HG03175 (cell line): ENCODE results near the gene STRN.
"Not testable (repeated sequence)": the region's sequence is repeated elsewhere in the genome, so short reads cannot be mapped to it uniquely, and the experiment has no call there.

ENCODE experiments used
- ATAC-seq: cut with Tn5 transposase; IDR thresholded peaks from one replicate; pipeline ENCODE4 v1.9.1; 2021; ENCODE audit warnings: mild to moderate bottlenecking, moderate library complexity; ENCODE audit not compliant: unreplicated experiment

STRN gene

DNA sequence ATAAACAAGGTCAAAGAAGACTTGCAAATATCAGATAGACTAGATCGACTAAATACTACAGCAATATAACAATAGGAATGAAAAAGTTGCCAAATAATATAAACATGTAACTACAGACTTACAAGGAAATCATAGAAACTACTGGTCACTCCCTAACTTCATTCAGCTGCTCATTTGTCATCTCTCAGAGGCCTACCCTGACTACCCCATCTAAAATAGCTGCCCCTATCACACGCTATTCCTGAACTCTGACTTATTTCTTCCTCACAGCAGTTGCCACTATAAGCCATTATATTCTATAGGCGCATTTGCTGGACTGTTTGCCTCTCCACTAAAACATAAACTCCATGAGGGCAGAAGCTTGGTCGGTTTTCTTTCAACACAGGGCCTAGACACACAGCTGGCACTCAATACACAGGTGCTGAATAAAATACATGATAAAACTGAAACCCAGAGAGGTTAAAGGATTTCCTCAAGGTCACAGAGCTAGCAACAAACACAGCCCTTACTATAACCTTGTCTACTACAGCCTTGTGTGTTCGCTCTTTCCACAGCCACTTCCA, 1.8 kb downstream of the STRN start:
- ATAC-seq = no peak

DNA sequence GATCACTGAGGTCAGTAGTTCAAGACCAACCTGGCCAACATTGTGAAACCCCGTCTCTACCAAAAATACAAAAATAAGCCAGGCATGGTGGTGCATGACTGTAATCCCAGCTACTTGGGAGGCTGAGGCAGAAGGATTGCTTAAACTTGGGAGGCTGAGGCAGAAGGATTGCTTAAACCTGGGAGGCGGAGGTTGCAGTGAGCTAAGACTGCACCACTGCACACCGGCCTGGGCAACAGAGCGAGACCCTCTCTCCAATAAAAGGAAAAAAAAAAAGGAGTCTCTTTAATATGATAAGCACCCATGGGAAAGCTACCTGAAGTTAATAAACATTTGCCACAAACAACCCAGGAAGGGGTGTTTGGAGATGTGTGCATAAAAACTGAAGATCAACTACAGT, 2.6 kb downstream of the STRN start:
- no peak for ATAC-seq

DNA sequence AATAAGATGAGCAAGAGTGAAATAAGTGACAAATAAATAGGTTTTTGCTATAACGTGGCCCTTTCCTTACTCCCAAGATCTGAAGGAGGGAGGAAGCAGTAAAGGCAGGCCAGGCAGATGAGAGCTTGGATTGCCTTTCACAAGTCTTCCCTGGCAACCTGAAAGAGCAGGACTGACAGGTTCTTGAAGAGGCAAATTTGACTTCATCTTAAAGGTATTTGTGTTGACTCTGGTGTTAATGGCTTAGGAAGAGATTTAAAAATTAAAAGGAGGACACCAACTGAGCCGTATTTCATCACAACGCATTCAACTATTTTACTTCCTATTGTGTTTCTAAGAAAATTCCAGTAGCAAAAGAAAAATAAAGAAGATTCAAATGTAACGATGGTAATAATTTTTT, 3.2 kb downstream of the STRN start:
- no peak for ATAC-seq

DNA sequence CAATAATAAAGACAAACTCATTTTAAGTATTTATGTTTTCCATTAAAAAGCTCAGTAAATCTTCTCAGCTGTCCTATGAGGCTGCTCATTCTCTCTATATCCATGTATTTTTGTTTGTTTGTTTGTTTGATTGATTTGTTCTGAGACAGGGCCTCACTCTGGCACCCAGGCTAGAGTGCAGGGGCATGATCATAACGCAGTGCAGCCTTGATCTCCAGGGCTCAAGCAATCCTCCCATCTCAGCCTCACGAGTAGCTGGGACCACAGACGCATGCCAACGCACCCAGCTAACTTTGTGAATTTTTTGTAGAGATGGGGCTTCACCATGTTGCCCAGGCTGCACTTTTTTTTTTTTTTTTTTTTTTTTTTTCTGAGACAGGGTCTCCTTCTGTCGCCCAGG, 5.6 kb downstream of the STRN start:
- ATAC-seq = no peak

DNA sequence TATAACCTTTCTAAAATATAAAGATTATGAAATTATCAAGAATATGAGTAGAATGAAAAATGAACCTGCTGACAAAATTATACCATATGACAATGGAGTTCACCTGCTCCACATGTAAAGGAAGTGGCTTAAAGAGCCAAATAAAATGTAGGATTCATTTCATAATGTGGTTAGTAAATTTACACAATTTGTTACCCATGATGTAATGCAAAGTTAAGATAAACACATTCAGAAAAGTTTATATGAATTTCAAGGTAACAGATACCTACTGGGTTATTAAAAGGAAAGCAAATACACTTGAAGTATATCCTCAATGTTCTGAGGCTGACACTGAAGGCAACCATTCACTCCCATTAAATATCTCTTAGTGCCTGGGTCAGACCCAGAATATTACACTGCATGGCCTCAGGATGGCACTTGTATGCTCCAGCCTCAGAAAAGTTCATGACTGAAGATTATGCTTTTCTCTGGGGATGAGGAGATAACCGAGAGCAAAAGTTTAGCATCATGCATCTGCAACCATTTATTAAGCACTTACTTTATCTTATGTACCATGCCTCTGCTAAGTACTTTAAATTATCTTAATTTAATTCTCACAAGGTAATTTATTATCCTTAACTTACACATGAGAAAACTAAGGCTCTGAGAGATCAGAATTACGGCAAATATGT, 6.2 kb downstream of the STRN start:
- no peak for ATAC-seq

DNA sequence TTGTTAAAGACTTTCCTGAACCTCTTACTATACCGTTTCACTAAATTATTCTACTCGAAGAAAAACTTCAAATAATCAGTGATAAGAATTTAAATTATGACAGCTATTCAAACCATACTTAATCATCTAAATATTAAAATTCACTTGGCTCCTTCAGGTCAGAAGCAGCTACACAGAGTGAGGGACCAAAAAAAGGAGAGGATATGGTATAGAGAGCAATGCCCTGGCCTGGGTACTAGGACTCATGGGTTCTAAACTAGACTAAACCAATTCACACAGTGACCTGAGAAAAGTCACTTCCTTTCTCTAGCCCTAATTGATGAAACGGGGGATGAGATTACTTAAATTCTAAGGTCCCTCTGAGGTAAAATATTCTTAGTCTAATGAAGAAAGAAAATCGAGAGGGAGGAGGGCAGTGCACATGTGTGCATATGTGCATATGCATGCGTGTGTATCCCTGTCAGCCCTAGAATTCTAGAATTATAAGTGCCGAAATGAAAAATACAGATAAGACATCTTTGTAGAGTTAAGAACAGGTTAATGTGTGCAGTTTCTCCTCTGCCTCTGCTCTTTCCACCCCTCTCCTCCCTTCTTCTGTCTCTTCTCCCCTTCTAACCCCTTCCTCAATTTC, 11.2 kb downstream of the STRN start:
- ATAC-seq = no peak

DNA sequence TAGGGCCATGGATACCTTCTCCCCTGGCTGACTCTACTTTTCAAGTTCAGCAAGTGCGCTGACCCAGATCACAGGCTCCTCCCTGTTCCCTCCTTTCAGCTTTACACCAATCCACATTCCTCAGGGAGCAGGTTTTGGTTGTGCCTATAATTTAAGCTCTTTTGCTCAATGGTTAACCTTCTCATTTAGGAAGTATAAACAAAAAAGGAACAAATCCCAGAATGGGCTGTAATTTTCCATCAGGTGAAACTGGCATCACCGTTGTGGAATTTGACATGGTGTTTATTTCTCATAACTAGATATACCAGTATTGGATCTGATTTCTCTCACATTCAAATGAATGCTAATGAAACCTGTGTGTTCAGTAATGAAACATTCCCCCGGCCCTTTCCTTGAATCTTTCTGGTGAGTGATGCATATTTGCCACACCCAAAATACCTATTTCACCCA, 13.6 kb downstream of the STRN start:
- ATAC-seq = no peak

DNA sequence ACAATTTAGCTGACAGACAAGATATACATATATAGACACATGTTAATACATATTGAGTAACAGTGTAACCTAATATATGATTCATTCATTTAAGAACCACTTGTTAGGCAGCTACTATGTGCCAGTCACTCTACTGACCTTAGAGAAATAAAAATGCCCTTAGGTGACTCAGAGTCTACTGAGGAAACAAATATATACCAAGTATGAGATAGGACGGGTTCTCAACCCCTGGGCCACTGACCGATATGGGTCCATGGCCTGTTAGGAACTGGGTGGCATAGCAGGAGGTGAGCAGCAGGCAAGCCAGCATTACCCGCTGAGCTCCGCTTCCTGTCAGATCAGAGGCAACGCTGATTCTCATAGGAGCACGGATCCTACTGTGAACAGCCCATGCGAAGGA, 14.8 kb downstream of the STRN start:
- no peak for ATAC-seq

DNA sequence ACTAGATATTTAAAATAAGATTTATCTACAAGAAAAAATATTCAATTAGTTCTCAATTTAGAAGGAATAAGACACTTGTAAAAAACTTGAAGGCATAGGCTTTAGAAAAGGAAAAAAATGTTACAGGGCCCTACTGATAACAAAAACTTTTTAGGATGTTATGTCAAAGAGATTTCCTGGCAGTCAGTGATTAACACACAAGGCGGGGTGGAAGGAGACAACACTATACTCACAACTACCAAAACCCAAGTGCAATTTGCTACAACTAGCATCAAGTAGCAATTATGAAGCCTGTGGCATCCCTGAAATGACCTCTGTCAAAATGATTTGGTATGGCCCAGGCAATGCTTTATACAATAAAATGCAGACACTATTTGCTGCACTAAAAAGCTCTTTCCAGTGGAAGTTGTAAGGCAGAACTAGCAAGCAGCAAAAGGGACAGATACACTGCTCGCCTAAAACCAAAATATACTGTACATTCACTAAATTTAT, 15.3 kb downstream of the STRN start:
- no peak for ATAC-seq

DNA sequence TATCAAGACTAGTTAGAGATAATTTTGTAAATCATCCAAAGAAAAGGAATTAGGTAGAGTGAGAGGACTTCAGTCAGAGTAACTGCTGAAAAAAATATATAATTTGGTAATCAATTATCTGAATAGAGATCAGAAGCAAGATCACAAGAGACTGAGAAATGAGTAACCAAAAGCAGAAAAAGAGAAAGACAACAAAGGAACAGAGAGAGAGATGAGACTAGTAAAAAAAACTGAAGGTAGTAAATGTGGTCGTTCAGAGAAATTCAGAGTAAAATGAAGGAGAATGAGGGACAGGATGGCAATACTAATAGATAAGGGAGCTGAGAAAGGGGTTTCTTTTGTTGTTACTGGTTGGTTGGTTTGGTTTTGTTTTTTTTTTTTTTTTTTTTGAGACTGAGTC, 16.5 kb downstream of the STRN start:
- no peak for ATAC-seq

DNA sequence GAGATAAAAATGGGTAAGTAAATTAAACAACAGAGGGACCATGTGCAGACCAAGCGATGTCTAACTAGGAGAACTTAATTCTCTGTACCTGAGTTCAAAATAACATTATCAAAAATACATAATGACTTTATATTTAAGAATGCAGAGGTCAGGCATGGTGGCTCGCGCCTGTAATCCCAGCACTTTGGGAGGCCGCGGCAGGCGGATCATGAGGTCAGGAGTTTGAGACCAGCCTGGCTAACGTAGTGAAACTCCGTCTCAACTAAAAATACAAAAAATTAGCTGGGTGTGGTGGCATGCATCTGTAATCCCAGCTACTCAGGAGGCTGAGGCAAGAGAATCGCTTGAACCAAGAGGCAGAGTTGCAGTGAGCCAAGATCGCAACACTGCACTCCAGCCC, 21.1 kb downstream of the STRN start:
- not testable (repeated sequence) for ATAC-seq

DNA sequence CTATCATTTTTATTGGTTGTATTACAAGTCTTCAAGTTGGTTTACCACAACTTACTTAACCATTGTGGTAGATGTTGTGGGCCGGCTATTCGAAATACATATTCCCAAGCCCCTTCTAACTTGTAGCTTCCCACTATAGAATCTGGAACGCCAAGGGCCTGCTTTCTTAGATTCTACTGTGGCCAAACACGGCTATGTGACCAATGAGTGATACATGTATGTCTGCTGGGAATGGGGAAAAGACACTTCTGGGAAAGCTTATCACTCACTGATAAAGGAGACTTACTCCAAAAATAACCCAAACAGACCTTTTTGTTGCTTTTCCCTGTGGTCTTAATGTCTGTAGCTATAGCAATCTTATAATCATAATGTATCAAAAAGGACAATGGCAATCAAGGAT, 24.5 kb downstream of the STRN start:
- ATAC-seq = no peak

DNA sequence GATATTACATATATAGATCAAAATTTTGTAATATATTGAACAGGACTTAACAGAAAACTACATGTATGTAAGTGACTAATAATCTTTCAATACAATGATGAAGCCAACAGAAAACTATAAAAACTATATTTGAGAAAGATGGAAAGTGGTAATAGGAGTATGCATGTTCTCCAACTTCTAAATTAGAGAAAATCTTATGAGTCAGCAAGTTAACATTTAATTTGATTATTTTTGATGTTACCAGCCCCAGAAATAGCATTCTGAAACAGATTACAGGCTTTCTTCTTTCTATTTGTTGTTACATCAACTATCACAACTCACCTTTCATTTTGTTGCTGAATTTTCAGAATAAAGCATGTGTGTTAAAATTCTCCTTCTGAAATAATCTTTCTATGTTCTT, 29.8 kb downstream of the STRN start:
- ATAC-seq = not testable (repeated sequence)

DNA sequence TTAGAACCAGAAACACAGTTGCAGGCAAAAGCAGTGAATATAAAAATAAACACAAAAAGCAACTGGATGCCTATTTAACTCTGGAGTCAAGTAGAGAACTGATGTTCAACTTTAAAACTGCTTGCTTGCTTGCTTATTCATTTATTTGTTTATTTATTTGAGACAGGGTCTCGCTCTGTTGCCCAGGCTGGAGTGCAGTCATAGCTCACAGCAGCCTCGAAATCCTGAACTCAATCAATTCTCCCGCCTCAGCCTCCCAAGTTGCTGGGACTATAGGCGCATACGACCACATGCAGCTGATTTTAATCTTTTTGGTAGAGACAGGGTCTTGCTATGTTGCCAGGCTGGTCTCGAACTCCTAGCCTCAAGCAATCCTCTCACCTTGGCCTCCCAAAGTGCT, 34.6 kb downstream of the STRN start:
- not testable (repeated sequence) for ATAC-seq

DNA sequence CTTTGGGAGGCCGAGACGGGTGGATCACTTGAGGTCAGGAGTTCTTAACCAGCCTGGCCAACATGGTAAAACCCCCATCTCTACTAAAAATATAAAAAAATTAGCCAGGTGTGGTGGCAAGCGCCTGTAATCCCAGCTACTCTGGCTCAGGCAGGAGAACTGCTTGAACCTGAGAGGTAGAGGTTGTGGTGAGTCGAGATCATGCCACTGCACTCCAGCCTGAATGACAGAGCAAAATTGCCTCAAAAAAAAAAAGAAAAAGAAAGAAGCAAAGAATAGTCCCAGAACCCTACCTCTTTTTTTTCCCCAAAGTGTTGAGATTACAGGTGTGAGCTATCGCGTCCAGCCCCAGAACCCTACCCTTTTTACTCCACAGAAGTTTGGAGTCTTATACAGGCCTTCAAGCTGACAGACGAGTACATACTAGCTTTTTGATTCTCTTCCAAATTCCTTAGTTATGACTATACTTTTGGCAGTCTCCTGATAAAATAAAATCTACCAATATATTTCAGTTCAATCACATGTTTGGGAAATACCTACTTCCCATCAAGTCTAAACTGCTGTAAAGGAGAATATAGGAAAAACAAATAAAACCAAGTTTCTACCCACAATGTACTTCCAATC, 35.4 kb downstream of the STRN start:
- not testable (repeated sequence) for ATAC-seq

DNA sequence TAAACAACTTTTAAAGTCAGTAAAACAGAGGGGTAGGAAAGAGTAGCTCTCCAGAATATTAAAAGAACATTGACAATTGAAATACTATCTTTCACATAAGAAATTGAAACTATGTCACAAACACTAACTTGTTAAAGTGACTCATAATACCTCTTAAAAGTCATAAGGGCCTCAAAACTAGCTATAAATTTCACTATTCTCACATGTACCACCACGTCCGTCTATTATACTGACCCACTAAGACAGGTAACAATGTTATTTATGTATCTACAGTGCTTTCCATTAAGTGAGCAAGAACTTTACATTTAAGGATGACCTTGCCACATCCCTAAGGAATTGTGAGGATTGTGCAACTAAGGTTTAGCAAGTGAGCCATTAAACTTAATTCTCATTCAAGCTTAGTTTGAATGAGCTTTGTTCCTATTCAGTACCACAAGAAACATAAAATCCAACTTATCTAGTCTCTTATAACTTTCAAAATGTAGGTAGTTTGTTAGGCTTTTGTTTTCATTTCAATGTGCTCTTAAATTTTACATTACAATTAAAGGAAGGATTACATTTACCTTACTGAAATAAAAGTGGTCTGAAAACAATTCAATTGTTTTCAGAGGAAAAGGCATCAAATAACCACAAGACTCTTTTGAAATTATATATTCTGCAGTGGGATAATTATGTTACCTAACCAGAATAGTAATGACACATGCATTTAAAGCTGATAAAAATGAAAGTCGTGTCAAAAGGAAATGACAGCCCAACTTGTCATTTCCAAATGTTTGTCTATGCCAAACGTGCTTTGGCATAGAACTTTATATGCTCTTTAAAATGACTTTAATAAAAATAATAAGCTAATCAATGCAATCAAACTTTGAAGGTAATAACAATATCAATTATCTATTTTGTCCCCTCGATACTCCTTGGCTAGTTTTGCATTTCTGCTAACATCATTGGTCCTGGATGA, 39.9 kb downstream of the STRN start:
- not testable (repeated sequence) for ATAC-seq

DNA sequence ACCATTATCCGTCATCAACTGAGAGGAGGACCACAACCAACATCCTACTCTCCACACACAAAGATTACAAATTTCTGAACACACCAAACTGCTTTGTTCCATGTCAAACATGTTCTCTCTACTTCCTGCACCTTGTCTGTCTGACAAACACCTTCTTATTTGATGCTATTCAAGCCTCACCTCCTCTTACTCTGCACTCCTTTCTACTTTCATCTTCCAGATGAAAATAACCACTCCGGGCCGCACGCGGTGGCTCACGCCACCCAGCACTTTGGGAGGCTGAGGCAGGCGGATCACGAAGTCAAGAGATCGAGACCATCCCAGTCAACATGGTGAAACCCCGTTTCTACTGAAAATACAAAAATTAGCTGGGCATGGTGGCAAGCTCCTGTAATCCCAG, 43.7 kb downstream of the STRN start:
- not testable (repeated sequence) for ATAC-seq

DNA sequence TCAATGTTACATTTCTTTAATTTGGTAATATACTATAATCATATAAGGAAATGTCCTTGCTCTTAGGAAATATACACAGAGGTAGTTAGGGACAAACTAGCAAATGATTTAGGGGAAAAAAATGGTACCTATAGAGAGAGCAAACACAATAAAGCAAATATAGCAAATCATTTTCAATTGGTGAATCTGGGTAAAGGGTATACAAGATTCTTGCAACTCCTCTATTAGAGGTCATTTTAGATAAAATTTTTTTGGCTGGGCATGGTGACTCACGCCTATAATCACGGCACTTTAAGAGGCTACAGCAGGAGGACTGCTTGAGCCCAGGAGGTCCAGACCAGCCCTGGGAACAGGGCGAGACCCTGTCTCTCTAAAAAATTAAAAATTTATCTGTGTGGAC, 44.4 kb downstream of the STRN start:
- no peak for ATAC-seq

DNA sequence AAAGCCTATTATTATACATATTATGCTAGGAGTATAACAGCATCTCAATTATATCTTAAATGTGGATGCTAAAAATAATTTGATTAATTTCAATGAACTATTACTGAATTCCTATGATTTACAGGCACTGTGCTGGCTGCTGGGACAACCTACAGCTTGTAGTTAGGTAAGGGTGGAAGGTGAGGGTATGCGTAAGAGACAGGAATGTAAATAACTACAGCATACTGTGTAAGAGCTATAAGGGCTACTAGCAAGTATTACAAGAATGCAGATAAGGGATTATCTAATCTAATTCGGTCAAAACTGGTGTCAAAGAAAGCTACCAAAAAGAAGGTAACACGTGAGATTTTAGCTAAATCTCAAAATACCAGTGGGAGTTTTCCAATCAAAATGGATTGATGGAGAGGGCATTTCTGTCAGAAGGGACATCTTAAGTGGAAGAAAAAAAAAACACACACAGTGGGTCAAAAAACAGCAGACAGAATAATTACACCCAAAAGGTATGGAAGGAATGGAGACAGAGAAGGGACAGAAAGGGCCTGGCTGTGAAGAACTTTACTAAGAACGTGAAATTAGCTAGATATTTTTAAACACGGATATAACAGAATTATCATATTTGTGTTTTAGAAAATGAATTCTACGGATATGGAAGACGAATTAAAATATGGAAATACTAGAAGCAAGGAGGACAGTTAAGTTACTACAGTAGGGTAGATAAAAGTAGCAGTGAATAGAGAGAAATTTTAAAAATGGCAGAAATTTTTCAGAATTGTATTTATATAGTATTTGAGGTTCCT, 47.1 kb downstream of the STRN start:
- no peak for ATAC-seq

DNA sequence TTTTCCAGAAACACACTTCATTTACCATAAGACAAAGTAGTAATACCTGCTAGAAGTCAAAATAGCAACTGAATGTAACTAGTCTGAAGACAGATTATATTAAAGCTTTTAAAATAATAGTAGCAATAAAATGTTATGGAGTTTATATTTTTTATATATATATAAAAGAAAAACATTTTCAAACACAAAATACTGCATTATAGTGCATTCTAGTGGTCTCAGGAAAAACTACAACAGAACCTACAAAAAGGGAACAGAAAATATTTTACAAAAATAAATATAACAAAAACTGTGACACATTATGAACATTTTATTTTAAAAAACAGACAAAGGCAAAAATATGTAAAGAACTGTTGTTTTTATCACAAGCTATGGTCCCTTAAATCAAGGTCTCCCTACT, 48.0 kb downstream of the STRN start:
- no peak for ATAC-seq
